Measurements from ENCODE around the gene TMEM97. TPM values are rescaled to one million over a fixed set of nuclear protein-coding genes. Genes with fewer than 3 reads are reported as not detected.

TMEM97 gene
- total and polyA plus RNA-seq, 9 donors, result 18.7 to 93.0 (median 26.0) TPM

DNA sequence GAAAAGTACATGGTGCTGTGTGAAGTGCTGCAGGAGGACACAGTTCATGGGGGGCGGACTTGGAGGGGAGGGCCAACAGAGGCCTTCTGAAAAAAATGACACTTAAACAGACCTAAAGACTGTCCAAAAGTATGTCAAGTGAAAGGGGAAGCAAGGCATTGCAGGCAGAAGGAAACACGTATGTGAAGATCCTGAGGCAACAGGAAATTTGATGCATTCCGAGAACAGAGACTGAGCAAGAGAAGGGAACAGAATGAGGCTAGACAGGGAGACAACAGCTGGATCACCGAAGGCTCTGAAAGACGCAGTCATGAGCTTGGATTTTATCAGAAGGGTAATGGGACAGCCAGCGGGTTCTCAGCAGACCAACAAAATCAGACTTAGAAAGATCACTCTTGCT lies 15.2 kb downstream of the TMEM97 start:
- peak overlapping the region; percentile 94 for H3K4me3 ChIP-seq
- intact Hi-C loops (cut with DNase I), result no loop called here
- 45 to 54% (median 47%) methylated on average over 6 of the region's 6 CpGs for WGBS, 3 donors
- peaks cover 5% of the 10 kb centered on the region for H3K4me1 ChIP-seq (ENCODE audit: insufficient read depth)
- no peaks in the 10 kb centered on the region for H3K9me3 ChIP-seq
- TF ChIP-seq CTCF (IDR thresholded peaks at IDR 0.05), result no peak
- no peak for TF ChIP-seq EP300 (IDR thresholded peaks at IDR 0.05)
- TF ChIP-seq POLR2A (IDR thresholded peaks at IDR 0.05), result no peak
- H3K27me3 ChIP-seq, result no peaks in the 10 kb centered on the region
- DNase-seq, result no peak
- no peak overlapping the region for H3K27ac ChIP-seq
- H3K36me3 ChIP-seq, result no peaks in the 10 kb centered on the region

- WGBS, 3 donors, result 3 to 5% (median 4%) methylated on average over 18 of the region's 18 CpGs
- no peaks in the 10 kb centered on the region for H3K36me3 ChIP-seq
- DNase-seq, result no peak
- H3K27ac ChIP-seq, result peak overlapping the region in 1 of 2 donors; percentile 73
- peaks cover 5% of the 10 kb centered on the region for H3K4me1 ChIP-seq (ENCODE audit: insufficient read depth)
- H3K9me3 ChIP-seq, result no peaks in the 10 kb centered on the region
- peak overlapping the region; percentile 94 for H3K4me3 ChIP-seq
- intact Hi-C loops (cut with DNase I), result loop anchor here in 2 of 4 donors (5.0 kb wide), 1 partner anchor 618 kb away; the partner anchor contains the start of gene PHF12 (in 2 of the 2)
- TF ChIP-seq POLR2A (IDR thresholded peaks at IDR 0.05), result no peak
- no peak for TF ChIP-seq EP300 (IDR thresholded peaks at IDR 0.05)
- TF ChIP-seq CTCF (IDR thresholded peaks at IDR 0.05), result no peak
- no peaks in the 10 kb centered on the region for H3K27me3 ChIP-seq
Measured at GRCh38 chr17:28334666-28335200, 15.7 kb downstream of the TMEM97 start.

- Histone ChIP-seq H3K36me3 (no peaks in the 10 kb centered on the region), H3K9me3 (no peaks in the 10 kb centered on the region), H3K4me1 (ENCODE audit: insufficient read depth) (peaks cover 5% of the 10 kb centered on the region), H3K4me3 (peak within 1 kb of the TSS; percentile 94), H3K27ac (peak within 1 kb of the TSS; percentile 71 to 83), H3K27me3 (no peaks in the 10 kb centered on the region)
- WGBS, 3 donors, result 0 to 1% (median 1%) methylated on average over 51 to 62 of the region's 62 CpGs
- peak; percentile 98 to 99 (median 98) for DNase-seq
- intact Hi-C loops (cut with DNase I), result loop anchor here in 2 of 4 donors (5.0 kb wide), 1 partner anchor 617 kb away; the partner anchor contains the start of gene PHF12 (in 2 of the 2)
- TF ChIP-seq EP300 (IDR thresholded peaks at IDR 0.05) (peak; percentile 89), POLR2A (IDR thresholded peaks at IDR 0.05) (peak; percentile 86), CTCF (IDR thresholded peaks at IDR 0.05) (peak in 2 of 3 donors; percentile 5 to 17)
Measured at GRCh38 chr17:28335201-28335958, 16.4 kb downstream of the TMEM97 start, which contains the start of the genes IFT20 and TNFAIP1. TSS of gene IFT20 (minus strand) at chr17:28335472. CDS start at chr17:28331985, 3,487 bp downstream. TSS of gene TNFAIP1 (plus strand) at chr17:28335761. CDS start at chr17:28339522, 3,761 bp downstream.

GRCh38 chr17:28335959-28336871 lies 17.2 kb downstream of the TMEM97 start:
- H3K36me3 ChIP-seq, result no peaks in the 10 kb centered on the region
- peaks cover 5% of the 10 kb centered on the region for H3K4me1 ChIP-seq (ENCODE audit: insufficient read depth)
- no peaks in the 10 kb centered on the region for H3K27me3 ChIP-seq
- TF ChIP-seq POLR2A (IDR thresholded peaks at IDR 0.05), result no peak
- TF ChIP-seq EP300 (IDR thresholded peaks at IDR 0.05), result peak; percentile 26
- no peak for TF ChIP-seq CTCF (IDR thresholded peaks at IDR 0.05)
- intact Hi-C loops (cut with DNase I), result loop anchor here in 2 of 4 donors (5.0 kb wide), 1 partner anchor 616 kb away; the partner anchor contains the start of gene PHF12 (in 2 of the 2)
- H3K4me3 ChIP-seq, result peak overlapping the region; percentile 90
- H3K27ac ChIP-seq, result peak overlapping the region; percentile 71 to 83
- H3K9me3 ChIP-seq, result no peaks in the 10 kb centered on the region
- DNase-seq, result peak; percentile 51 to 72 (median 62)
- 5 to 6% (median 6%) methylated on average over 29 of the region's 29 CpGs for WGBS, 3 donors

Measured in ovary (tissue), 9 donors.